Astrocyte of the spinal cord (primary cell): ENCODE results near the gene CCR5AS.
"Not testable (repeated sequence)": the region's sequence is repeated elsewhere in the genome, so short reads cannot be mapped to it uniquely, and the experiment has no call there.

Experiments used
- DNase-seq: peaks from one replicate; pipeline ENCODE4 v3.0.0; 2011; ENCODE audit warnings: low read depth, low spot score
- H3K4me3 ChIP-seq: 2 replicates; pipeline ENCODE4 v1.5.1; 2011; ENCODE audit warnings: low read depth, mild to moderate bottlenecking, low read length, moderate library complexity
- CTCF ChIP-seq: IDR thresholded peaks from 2 replicates; pipeline ENCODE4 v1.5.1; 2012; ENCODE audit warnings: low read depth, mild to moderate bottlenecking, low read length, inconsistent platforms
- in situ Hi-C: cut with HindIII; loops from 2 replicates; pipeline ENCODE4 v1.10.0; 2017; ENCODE audit warnings: low sequenced_read_pairs

Gene CCR5AS

GRCh38 chr3:46438831-46439230 is 32.0 kb upstream of the CCR5AS start:
- in situ Hi-C loops, result no loop called here
- no peak overlapping the region for H3K4me3 ChIP-seq
- no peak for TF ChIP-seq CTCF
- no peak for DNase-seq

- no peak overlapping the region for H3K4me3 ChIP-seq
- DNase-seq, result no peak
- TF ChIP-seq CTCF, result no peak
- in situ Hi-C loops, result no loop called here
Observed at GRCh38 chr3:46435081-46435726, 28.3 kb upstream of the CCR5AS start.

- no peak for TF ChIP-seq CTCF
- no peak for DNase-seq
- in situ Hi-C loops, result no loop called here
- H3K4me3 ChIP-seq, result no peak overlapping the region
Observed at GRCh38 chr3:46433841-46434240, 27.0 kb upstream of the CCR5AS start.

GRCh38 chr3:46433118-46433517 is 26.3 kb upstream of the CCR5AS start:
- H3K4me3 ChIP-seq, DNase-seq, in situ Hi-C loops: not testable (repeated sequence)

GRCh38 chr3:46431905-46432304 is 25.0 kb upstream of the CCR5AS start:
- in situ Hi-C loops, H3K4me3 ChIP-seq, DNase-seq: not testable (repeated sequence)

- in situ Hi-C loops, DNase-seq, H3K4me3 ChIP-seq: not testable (repeated sequence)
Observed at GRCh38 chr3:46430879-46431278, 24.0 kb upstream of the CCR5AS start.

GRCh38 chr3:46429671-46430070 is 22.8 kb upstream of the CCR5AS start:
- no peak for DNase-seq
- TF ChIP-seq CTCF, result no peak
- in situ Hi-C loops, result no loop called here
- no peak overlapping the region for H3K4me3 ChIP-seq

- no peak overlapping the region for H3K4me3 ChIP-seq
- no peak for TF ChIP-seq CTCF
- DNase-seq, result no peak
- in situ Hi-C loops, result no loop called here
Observed at GRCh38 chr3:46429250-46429649, 22.4 kb upstream of the CCR5AS start.
